Naive thymus-derived CD8-positive, alpha-beta T cell (primary cell): ENCODE data around the gene ADAMTS8. TPM values are rescaled to one million over a fixed set of nuclear protein-coding genes. Genes with fewer than 3 reads are reported as not detected.

Experiments
- polyA plus RNA-seq, 3 donors: library from polyadenylated mRNA; unstranded; fragments of 300-500 nt; fragmentation: Illumina TruSeq; gene quantifications; one replicate each; pipeline ENCODE4 v1.2.3, GENCODE V29; 2021
- total RNA-seq, 8 experiments: library from RNA in 2 of 8; stranded (reverse) in 2 of 8; gene quantifications; one replicate each; pipeline ENCODE4 v1.2.3 and lab custom pipeline; 2021 to 2026

The ADAMTS8 gene
- total and polyA plus RNA-seq, 5 experiments from 2014 or later = not detected

Other genes starting within 250 kb of the ADAMTS8 start
- 10 to 100 TPM; 86.8 to 90.1 TPM for gene ZBTB44, start 113.7 kb downstream of the ADAMTS8 start, total RNA-seq
- gene ZBTB44, start 113.7 kb downstream of the ADAMTS8 start, polyA plus RNA-seq = 1 to 10 TPM; 5.9 to 7.9 (median 7.3) TPM
- gene ADAMTS15, start 20.0 kb upstream of the ADAMTS8 start, total RNA-seq = under 1 TPM in 1 of 2 experiments, not detected in 1; 0.05 TPM
- not detected for gene ADAMTS15, start 20.0 kb upstream of the ADAMTS8 start, polyA plus RNA-seq